GM18868 (cell line): Measurements from ENCODE around the gene RTP1.
"Not testable (repeated sequence)": the region's sequence is repeated elsewhere in the genome, so short reads cannot be mapped to it uniquely, and the experiment has no call there.

Source experiments
- ATAC-seq: cut with Tn5 transposase; IDR thresholded peaks from one replicate; pipeline ENCODE4 v1.9.1; 2021; ENCODE audit warnings: mild to moderate bottlenecking, moderate library complexity; ENCODE audit not compliant: unreplicated experiment

RTP1 gene, protein sequence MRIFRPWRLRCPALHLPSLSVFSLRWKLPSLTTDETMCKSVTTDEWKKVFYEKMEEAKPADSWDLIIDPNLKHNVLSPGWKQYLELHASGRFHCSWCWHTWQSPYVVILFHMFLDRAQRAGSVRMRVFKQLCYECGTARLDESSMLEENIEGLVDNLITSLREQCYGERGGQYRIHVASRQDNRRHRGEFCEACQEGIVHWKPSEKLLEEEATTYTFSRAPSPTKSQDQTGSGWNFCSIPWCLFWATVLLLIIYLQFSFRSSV

DNA sequence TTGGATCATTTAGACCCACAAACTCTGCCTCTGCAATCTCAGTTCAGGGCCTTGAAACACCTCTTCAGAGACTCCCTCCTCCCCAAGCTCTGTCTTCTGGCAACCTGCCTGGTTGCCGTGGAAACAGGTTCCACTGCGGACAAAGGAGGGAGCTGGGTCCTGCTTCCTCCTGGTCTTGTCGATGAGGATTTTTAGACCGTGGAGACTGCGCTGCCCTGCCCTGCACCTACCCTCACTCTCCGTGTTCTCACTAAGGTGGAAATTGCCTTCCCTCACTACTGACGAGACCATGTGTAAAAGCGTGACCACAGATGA lies at the start of gene RTP1:
Gene RTP1, plus strand, starts transcription at position 152 of the 315 bp plus-strand sequence. Its CDS starts 30 bp downstream, at position 182.
- no peak for ATAC-seq

DNA sequence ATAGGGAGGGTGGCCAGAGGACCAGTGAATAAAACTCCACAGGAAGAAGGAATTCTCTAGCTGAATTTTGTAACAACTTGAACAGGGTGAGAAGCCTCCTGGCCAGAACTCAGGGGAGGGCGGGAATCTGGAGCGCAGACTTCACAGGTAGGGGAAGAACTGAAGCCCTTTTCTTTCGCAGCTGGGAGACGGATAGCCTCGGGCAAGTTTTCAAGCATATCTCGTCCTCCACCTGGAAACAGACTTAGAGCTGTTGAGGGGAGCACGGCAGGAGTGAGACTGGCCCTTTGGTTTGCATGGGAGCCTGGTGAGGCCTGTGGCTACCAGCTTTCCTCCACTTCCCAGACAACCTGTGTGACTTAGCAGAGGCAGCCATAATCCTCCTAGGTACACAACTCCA lies 47.1 kb upstream of the RTP1 start:
- no peak for ATAC-seq

DNA sequence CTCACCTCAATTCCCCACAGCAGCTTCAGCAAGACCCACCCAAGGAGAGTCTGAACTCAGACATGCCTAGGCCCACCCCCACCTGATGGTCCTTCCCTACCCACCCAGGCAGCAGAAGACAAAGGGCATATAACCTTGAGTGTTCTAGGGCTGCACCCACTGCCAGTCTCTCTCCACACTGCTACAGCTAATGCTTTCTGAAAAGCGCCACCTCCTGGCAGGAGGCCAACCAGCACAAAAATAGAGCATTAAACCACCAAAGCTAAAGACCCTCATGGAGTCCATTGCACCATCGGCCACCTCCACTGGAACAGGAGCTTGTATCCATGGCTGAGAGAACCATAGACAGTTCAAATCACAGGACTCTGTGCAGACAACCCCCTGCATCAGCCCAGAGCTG lies 46.7 kb upstream of the RTP1 start:
- no peak for ATAC-seq

DNA sequence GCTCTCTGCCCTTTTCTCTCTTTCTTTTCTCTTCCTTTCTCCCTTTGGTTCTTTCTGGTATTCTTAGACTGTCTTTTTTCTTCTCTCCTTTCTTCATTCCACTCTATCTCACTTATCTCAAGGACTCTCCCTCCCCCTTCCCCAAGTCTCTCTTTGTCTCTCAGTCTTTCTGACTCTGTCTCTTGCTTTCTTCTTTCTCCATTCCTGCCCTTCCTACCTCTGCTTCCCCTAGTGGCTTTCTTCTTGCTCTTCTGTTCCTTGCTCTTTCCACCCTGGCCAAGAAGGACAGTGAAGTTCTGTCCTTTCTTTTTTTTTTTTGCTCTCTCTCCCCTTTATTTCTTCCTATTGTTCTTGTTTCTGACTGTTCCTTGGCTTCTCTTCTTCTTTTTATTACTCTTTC lies 35.7 kb upstream of the RTP1 start:
- ATAC-seq: no peak

DNA sequence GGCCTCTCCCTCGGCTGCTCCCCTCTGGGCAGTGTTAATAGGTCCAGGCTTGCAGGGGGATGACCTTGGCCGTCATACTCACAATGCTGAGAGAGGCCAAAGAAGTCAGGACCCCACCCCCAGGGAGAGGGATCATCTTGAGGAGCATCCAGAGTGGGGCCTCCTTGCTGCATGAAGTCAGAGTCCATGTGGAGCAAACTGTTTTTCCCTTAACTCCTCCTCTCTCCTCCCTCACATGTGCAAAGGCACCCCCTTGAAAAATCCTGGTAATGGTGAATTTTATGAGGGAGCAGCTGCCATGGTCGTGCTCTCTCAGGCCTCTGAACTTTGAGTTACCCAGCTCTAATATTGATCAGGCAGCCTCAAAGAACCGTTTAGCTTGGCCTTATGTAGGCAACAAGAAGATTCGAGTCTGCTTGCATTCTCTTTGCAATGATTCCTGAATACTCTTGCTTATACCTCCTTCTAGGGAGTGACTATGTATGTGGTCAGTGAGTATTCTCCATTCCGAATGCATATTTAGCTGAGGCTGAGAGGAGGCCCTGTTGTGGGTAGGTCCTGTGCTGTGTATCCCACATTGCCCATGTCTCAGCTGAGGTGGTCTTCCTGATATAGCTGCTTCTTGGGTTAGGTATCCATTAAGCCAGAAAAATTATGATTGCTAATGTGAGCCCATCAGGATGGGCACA lies 34.9 kb upstream of the RTP1 start:
- no peak for ATAC-seq

DNA sequence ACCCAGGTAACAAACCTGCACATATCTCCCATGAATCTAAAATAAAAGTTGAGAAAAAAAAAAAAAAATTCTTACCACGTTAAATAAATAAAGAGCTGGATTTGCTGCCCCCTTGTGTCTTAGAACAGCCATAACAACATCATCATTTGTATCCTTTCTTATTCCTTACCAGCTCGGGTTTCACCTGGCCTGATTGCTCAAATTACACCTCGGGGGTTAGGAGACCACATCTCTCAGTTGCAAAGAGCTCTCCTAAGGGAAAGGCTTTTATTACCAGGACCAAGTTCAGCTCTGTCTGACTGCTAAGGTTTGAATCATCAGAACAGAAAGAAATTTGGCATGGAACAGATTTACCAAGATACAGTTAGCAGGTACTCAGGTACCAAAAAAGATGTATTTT lies 32.1 kb upstream of the RTP1 start:
- ATAC-seq: no peak

DNA sequence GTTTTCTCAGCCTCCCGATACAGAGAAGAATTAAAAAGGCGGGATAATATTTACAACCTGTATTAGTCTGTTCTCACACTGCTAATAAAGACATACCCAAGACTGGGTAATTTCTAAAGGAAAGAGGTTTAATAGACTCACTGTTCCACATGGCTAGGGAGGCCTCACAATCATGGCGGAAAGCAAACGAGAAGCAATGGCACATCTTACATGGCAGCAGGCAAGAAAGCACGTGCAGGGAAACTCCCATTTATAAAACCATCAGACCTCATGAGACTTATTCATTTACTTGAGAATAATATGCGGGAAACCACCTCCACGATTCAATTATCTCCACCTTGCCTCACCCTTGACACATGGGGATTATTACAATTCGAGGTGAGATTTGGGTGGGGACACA lies 30.5 kb upstream of the RTP1 start:
- ATAC-seq: no peak

DNA sequence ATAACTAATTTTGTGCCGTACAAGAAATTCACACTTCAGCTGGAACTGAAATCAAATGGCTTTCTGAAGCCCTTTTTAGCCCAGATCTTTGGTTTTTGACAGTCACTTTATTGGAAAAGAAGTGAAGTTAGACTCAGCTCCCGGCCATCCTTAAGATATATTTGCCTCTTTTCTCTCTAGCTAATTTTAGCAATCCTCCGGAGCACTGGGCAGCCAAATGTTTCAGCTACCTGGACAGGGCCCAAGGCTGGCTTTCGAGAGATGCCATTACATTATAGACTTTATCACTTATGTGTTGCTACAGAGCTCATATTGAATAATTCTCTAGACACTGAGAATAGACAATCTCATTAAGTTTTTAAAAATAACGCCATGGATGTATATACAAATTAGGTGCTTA lies 29.5 kb upstream of the RTP1 start:
- no peak for ATAC-seq

DNA sequence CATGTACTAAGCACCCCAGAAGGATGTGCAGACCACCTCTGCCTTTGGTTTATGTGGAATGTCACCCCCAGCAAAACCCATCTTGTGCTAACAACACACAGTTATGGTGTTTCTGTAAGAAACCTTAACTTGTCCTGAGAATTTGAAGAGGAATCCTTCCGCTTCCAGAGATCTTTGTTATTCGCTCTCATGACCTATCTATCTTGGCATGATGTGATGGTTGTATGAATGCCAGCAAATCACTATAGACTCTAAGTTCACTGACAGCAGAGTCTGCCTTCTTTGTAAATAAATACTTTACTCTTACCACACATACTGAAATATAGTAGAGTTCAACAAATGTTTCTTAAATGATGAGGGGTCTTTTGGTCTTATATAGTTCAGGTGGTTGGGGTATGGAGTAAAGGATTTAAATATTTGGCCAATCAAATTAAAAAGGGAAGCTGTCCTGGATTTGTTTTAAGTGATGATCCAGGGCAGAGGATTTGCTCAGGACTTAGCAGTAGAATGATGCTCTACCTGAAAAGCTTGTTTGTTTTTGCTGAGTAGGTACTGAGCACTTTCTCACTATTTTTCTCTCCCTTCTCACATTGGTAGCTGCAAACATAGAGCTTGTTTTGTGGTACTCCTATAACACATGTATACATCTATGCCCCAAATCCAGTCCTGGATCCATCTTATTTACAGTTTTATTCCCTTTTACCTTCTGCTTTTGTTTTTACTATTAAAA lies 27.9 kb upstream of the RTP1 start:
- ATAC-seq: no peak

DNA sequence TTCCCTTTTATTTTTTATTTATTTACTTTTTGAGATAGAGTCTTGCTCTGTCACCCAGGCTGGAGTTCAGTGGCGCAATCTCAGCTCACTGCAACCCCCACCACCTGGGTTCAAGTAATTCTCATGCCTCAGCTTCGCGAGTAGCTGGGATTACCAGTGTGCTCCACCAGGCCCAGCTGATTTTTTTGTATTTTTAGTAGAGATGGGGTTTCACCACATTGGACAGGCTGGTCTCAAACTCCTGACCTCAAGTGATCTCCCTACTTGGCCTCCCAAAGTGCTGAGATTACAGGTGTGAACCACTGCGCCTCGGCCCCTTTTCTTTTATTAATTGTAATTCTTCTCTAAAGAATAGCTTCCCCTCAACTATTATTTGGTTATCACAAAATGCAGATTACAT lies 26.4 kb upstream of the RTP1 start:
- ATAC-seq: not testable (repeated sequence)

DNA sequence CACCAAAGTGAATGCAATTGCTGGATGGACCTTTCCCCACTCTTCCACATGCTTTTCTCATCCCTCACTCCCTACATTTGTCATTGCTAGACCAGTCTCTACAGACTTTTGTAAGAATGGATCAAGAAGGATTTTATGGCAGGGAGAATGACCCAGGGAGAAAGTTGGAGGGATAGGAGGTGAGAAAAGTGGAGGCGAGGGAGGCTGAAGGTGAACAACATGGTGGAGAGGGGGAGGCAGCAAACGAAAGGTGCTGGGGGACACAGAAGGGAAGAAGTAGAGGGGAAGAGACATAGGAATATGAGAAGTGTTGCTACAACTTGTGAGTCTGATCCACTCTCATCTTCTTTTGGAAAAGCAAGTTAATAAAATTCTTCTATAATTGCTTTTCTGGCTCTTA lies 24.4 kb upstream of the RTP1 start:
- ATAC-seq: no peak

DNA sequence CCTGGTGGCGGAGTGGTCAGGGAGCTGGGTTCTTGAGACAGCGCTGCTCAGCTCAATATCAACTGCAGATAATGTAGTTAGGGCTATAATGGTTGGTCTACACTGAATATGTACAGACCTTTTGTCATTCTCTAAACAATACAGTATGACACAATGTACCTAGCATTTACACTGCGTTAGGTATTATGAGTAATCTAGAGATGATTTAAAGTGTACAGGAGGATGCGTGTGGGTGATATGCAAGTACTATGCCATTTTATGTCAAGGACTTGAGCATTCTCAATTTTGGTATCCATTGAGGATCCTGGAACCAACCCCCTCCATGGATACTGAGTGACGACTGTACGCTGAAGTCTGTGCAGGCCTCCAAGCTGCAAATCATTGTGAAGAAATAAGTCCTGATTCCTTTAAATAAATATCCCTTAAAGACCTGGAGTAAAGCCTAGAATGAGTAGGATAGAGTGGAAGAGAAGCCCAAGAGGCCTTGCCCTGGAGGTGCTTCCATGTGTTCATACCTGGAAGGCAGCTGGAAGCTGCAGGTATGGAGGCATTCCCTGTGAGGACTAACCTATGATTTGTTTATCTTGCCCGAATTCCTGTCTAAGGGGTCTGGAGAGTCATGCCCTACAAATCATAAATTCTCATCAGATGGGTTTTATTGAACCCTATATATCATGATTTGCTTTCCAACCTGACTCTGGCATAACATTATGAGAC lies 15.7 kb upstream of the RTP1 start:
- ATAC-seq: no peak

DNA sequence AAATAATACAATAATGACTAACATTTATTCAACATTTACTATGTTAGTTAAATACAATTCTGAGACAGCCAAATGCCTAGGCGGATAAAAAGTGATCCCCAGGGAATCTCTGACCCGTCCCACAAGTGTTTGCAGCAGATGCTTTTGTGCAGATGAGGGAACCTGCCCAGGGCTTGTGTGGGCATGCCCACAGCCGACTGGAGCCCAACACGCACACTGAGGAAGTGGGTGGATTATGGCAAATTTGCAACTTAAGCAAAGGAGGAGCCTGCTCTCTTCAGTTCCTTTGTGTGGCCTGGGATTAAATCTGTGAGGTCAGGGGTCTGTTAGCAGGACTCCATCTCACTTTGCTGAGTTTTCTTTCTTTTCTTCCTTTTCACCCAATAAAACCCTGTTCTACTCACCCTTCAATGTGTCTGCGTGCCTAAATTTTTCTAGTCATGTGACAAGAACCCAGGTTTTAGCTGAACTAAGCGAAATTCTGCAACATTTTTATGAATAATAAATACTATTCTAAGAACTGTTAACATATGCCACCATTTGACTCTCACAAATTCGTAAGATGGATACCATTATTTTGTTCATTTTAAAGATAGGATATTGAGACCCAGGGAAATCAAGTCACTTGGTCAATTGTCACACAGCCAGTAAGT lies 13.9 kb upstream of the RTP1 start:
- ATAC-seq: no peak

DNA sequence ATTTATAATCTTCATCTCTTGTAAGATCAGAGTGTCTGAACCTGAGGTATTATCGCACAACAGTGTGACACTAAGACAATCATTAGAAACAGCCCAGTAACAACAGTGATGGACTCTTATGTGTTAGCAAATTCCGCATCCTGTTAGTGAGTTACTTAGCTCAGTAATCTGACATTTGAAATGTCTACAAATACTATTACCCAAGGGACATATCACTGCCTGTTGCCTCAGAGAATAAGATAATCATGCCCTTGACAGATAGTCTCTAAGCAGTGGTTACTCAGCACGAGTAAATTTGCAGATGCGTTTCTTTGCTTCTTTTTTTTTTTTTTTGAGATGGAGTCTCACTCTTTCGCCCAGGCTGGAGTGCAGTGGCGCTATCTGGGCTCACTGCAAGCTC lies 13.4 kb upstream of the RTP1 start:
- ATAC-seq: no peak

DNA sequence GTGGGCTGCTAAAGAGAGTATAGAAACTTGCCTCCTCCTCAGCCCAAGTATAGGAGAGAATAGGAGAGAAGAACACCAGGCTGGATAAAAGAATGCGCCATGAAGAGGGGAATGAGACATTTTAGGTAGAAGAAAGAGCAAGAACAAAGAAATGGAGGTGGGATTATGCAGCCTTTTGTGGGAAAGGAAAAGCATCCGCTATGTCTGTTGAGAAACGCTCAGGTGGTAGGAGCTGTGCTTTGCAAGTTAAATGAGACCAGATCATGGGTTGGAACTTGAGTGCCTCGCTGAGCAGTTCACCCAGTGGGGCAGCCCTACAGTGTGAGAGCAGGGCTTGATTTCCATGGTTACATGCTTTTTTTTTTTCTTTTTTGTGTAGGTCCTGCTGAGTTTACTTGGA lies 11.5 kb upstream of the RTP1 start:
- no peak for ATAC-seq

DNA sequence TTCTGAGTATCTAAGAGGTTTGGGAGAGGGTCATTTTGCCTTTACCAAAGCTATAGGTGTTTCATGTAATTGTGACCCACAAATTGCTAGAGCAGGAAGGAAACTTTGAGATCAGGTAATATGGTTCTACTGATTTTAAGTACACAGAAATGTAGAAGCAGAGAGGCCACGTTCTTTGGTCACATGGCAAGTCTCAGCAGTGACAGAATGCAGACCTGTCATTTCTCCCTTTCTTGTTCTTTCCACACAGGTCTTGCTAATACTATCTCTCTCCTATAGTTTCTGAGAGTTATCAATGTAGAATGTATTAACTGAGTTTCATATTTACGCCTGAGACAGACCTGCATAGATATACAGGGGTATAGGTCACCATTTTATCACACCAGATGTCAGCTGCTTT lies 10.9 kb upstream of the RTP1 start:
- ATAC-seq: peak; percentile 21

DNA sequence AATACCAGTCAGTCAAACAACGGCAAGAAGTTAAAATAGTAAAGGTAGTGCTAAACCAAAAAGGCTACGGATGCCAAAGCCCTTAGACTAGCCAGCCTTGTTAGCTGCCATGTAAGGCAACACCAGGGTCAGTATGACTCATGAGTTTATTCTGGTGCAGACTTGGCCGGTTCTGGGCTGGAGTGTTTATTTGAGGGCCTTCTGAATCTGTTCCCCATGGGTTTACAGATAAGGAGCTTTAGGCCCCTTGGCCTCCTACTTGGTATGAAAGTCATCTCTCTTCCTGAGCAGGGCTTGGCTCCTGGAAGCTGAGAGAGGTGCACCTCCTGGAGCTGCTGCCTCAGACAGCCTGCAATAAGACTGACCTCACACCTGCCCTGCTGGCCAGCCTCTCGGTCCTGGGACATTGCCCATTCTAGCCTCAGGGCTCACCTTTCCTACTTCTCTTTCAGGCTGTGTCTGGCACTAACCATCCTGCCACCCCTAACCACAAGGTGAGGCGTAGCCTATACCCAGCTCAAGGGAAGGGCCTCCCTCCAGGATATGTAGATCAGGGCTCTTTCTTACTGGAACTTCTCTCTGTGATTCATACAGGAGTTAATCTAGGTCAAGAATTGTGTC lies 10.4 kb upstream of the RTP1 start:
- ATAC-seq: peak; percentile 71

DNA sequence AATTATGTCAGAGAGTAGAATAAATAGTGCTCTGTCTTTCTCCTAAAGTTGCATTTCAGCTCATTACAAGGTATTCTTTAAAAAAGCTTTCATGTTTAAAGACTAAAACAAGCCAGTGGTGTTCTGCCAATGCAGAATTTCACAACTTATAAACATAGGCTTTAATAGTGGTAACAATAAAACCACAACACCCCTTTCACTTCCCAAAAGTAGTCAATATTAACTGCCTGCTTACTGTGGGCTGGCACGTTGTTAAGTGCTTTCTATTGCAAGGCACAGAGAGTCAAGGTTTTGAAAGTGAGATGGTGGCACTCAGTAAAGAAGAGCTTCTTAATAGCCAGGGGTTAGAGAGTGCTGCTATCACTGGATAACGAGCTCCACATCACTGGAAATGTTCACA lies 8.4 kb upstream of the RTP1 start:
- ATAC-seq: no peak

DNA sequence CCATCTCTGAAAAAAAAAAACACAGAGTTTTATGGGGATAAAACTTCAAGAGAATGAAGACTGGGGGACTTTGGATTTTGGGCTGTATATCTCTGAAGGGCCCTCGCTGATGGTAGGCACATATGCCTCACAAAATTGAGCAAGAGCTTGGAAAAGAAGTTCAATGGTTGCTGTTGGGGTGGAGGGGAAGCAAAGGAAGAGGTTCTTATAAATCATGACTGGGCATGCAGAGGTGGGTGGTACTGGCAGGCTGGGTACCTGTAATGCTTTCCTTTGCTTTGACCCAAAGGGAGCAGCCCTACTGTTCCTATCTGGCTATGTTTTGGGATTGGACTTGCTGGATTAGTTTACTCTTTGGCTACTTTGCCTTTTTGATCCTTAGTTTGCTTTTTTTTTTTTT lies 6.0 kb upstream of the RTP1 start:
- ATAC-seq: no peak

DNA sequence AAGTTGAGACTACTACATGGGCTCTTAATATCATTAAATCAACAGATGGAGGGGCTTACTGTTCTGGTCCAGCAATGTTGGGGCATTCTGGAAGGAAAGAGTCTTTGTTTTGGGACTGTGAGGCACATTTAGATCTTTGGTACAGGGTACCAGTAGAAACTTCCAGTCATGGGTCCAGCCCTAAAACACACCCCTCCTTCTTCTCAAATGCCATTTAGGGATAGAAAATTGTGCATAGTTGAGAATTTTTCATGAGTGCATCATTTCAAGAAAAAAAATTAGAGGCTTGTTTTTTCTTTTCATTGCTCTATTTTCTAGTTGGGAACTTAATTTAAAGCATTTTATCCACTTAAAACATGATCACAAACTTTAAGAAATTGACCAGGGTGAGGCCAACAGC lies 4.1 kb upstream of the RTP1 start:
- no peak for ATAC-seq
